Stomach (tissue), 9 donors: ENCODE measurements around the gene CCT6A. TPM values are rescaled to one million over a fixed set of nuclear protein-coding genes. Genes with fewer than 3 reads are reported as not detected.
"Not testable (repeated sequence)": the region's sequence is repeated elsewhere in the genome, so short reads cannot be mapped to it uniquely, and the experiment has no call there.

Experiments used
- DNase-seq, 2 donors: peaks; one replicate each; pipeline versions ENCODE4 v3.0.0 to v3.0.0-alpha.2; 2013 to 2019
- H3K27ac ChIP-seq, 5 donors: fragments of 200-600 bp in 4 of 5; sonication (generic) in 4 of 5; one replicate each; pipeline ENCODE4 v1.5.1; 2013 to 2019; ENCODE audit warnings: mild to moderate bottlenecking in 1 of 5, moderate library complexity in 1 of 5
- H3K27me3 ChIP-seq, 3 donors: fragments of 200-600 bp; sonication (generic); one replicate each; pipeline ENCODE4 v1.5.1; 2017 to 2019; ENCODE audit warnings: mixed run types in 1 of 3
- H3K36me3 ChIP-seq, 4 donors: fragments of 200-600 bp; sonication (generic); 1 replicate in 3 of 4; 2 replicates in 1 of 4; pipeline ENCODE4 v1.5.1; 2016 to 2019
- H3K4me1 ChIP-seq, 4 donors: fragments of 200-600 bp; sonication (generic); one replicate each; pipeline ENCODE4 v1.5.1; 2016 to 2019
- H3K4me3 ChIP-seq, 4 donors: fragments of 200-600 bp; sonication (generic) in 3 of 4; one replicate each; pipeline ENCODE4 v1.5.1; 2016 to 2019; ENCODE audit warnings: mild to moderate bottlenecking in 1 of 4
- H3K9me3 ChIP-seq, 4 donors: fragments of 200-600 bp; sonication (generic); one replicate each; pipeline ENCODE4 v1.5.1; 2016 to 2019
- EP300 ChIP-seq: sonication (generic); formaldehyde crosslinking; IDR thresholded peaks from one replicate; pipeline ENCODE4 v1.6.1; 2017; ENCODE audit warnings: antibody characterized with exemption
- POLR2A ChIP-seq, 4 donors: fragments of 450-650 bp; IDR thresholded peaks; one replicate each; pipeline ENCODE4 v1.6.1; 2016; ENCODE audit warnings: antibody characterized with exemption in 4 of 4, control low read depth in 2 of 4, mild to moderate bottlenecking in 1 of 4, moderate library complexity in 1 of 4
- POLR2AphosphoS5 ChIP-seq, 3 donors: sonication (generic); formaldehyde crosslinking; IDR thresholded peaks; one replicate each; pipeline ENCODE4 v1.6.1; 2016; ENCODE audit warnings: antibody characterized with exemption in 3 of 3
- WGBS, 5 donors: extraction: QIAGEN DNeasy Blood & Tissue Kit in 3 of 5; methylation state at CpG; one replicate each; pipeline versions ENCODE4 v1.1.5 to v1.1.7; 2013 to 2018; 5-methylcytosine and 5-hydroxymethylcytosine counted together
- intact Hi-C: fragments of 100-400 bp; cut with DNase I; formaldehyde crosslinking; loops from one replicate; pipeline ENCODE4 v1.15.1; 2023; ENCODE audit warnings: low total_unique reads
- polyA plus RNA-seq, 3 donors: library from polyadenylated mRNA; stranded (reverse); fragments of 200-250 nt; gene quantifications; one replicate each; pipeline ENCODE4 v1.2.3, GENCODE V29; 2013
- small RNA-seq, 4 donors: library from RNA; depleted of rRNA; stranded (forward); fragments of <200 nt; gene quantifications; one replicate each; pipeline ENCODE3, GENCODE V24; 2016
- total RNA-seq, 5 donors: library from RNA; depleted of rRNA; stranded (reverse); fragments of >200 nt; gene quantifications; one replicate each; pipeline versions ENCODE4 v1.1.0 to v1.2.3, GENCODE V29; 2014 to 2016
- TF ChIP-seq, protein P1 (sequence below), 7 experiments: fragments of 450-650 bp in 4 of 7; fragments of 200-600 bp in 3 of 7; sonication (generic) in 3 of 7; IDR thresholded peaks; one replicate each; pipeline ENCODE4 v1.5.1; 2016 to 2019; ENCODE audit warnings: antibody characterized with exemption in 7 of 7, control low read depth in 2 of 7, mild to moderate bottlenecking in 1 of 7
- donor health status: healthy with polysubstance abuse.
- donor health status: Bipolar disorder and iron deficiency.
- donor health status: healthy.

Gene CCT6A
- total and polyA plus RNA-seq, 8 donors, result 36.8 to 200 (median 102) TPM

DNA sequence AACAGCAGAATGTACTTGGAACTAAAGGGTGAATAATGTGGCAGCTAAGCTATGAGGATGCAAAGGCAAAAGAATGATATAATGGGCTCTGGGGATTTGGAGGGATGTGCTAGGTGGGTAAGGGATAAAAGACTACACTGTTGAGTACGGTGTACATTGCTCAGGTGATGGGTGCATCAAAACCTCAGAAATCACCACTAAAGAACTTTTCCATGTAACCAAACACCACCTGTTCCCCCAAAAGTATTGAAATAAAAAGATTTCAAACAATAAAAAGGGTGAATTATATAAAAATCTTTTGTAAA is 56.3 kb downstream of the CCT6A start:
- TF ChIP-seq, protein P1, sequence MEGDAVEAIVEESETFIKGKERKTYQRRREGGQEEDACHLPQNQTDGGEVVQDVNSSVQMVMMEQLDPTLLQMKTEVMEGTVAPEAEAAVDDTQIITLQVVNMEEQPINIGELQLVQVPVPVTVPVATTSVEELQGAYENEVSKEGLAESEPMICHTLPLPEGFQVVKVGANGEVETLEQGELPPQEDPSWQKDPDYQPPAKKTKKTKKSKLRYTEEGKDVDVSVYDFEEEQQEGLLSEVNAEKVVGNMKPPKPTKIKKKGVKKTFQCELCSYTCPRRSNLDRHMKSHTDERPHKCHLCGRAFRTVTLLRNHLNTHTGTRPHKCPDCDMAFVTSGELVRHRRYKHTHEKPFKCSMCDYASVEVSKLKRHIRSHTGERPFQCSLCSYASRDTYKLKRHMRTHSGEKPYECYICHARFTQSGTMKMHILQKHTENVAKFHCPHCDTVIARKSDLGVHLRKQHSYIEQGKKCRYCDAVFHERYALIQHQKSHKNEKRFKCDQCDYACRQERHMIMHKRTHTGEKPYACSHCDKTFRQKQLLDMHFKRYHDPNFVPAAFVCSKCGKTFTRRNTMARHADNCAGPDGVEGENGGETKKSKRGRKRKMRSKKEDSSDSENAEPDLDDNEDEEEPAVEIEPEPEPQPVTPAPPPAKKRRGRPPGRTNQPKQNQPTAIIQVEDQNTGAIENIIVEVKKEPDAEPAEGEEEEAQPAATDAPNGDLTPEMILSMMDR (IDR thresholded peaks at IDR 0.05), result no peak
- no peak for TF ChIP-seq EP300
- intact Hi-C loops, result no loop called here
- Histone ChIP-seq H3K36me3 (peaks cover 14 to 19% (median 18%) of the 10 kb centered on the region in 4 donors), H3K27ac (no peak overlapping the region), H3K4me3 (no peak overlapping the region), H3K4me1 (peaks cover 10 to 30% (median 21%) of the 10 kb centered on the region in 4 donors), H3K27me3 (no peaks in the 10 kb centered on the region), H3K9me3 (no peaks in the 10 kb centered on the region)
- DNase-seq, result no peak
- WGBS, 5 donors, result 90 to 100% (median 100%) methylated on average over 1 of the region's 1 CpG

DNA sequence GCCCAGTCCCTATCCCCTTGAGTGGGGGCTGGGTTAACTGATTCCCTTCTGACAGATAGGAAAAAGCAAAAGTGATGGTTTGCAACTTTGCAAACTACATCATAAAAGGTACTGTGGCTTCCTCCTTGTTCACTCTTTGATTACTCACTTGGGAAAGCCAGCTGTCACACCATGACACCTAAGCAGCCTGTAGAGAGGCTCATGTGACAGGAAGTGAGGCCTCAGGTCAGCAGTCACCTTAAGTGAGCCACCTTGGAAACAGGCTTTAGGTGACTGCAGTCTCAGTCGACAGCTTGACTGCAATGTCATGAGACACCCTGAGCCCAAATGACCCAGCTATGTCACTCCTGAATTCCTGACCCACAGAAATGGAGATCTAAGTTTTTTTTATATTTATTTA is 59.0 kb downstream of the CCT6A start:
- peaks cover under 1 to 14% (median 5%) of the 10 kb centered on the region in 4 donors for H3K4me1 ChIP-seq
- H3K4me3 ChIP-seq, result no peak overlapping the region
- no peaks in the 10 kb centered on the region for H3K36me3 ChIP-seq
- TF ChIP-seq EP300 (no peak), POLR2A (IDR thresholded peaks at IDR 0.05) (no peak), POLR2AphosphoS5 (IDR thresholded peaks at IDR 0.05) (no peak)
- TF ChIP-seq, protein P1 (IDR thresholded peaks at IDR 0.05), result no peak
- no peak for DNase-seq
- no peaks in the 10 kb centered on the region for H3K9me3 ChIP-seq
- peaks cover 0 to 7% (median 0%) of the 10 kb centered on the region in 3 donors for H3K27me3 ChIP-seq
- H3K27ac ChIP-seq, result no peak overlapping the region
- intact Hi-C loops, result no loop called here
- 78 to 94% (median 83%) methylated on average over 1 of the region's 1 CpG for WGBS, 5 donors

DNA sequence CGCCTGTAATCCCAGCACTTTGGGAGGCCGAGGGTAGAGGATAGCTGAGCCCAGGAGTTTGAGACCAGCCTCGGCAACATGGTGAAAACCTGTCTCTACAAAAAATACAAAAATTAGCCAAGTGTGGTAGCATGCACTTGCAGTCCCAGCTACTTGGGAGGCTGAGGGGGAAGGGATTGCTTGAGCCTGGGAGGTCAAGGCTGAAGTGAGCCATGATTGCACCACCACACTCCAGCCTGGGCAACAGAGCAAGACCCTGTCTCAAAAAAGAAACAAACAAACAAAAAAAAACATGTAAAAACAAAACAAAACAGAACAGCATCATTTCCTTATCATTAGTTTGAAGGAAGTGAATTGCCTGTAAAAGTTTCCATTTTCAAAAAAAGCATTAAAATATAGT is 60.7 kb downstream of the CCT6A start:
- Histone ChIP-seq H3K27me3 (peaks cover 0 to 23% (median 10%) of the 10 kb centered on the region in 3 donors), H3K4me1 (peaks cover 5 to 17% (median 9%) of the 10 kb centered on the region in 4 donors)
- H3K36me3 ChIP-seq, intact Hi-C loops, H3K27ac ChIP-seq, DNase-seq, H3K4me3 ChIP-seq, H3K9me3 ChIP-seq: not testable (repeated sequence)
- 71 to 98% (median 97%) methylated on average over 3 of the region's 3 CpGs for WGBS, 5 donors

Small RNAs within 50 kb of the gene (small RNA-seq; reads per million reads assigned to genes)
- 0 reads per million in 4 donors for gene SNORA15
- 0 to 0.92 (median 0) reads per million in 4 donors for gene SNORA22B

Other genes with a start within 250 kb of the CCT6A start
- gene SEPTIN14, start 189.0 kb upstream of the CCT6A start, total RNA-seq, result not detected
- not detected for gene SEPTIN14, start 189.0 kb upstream of the CCT6A start, polyA plus RNA-seq
- 10 to 100 TPM in 3 of 5 donors, 1 to 10 TPM in 2; 2.9 to 18.3 (median 10.5) TPM for gene ZNF713, start 164.3 kb upstream of the CCT6A start, total RNA-seq
- gene ZNF713, start 164.3 kb upstream of the CCT6A start, polyA plus RNA-seq, result 1 to 10 TPM in 1 of 3 donors, under 1 TPM in 2; 0.61 to 1.5 (median 0.70) TPM
- gene MRPS17, start 99.9 kb upstream of the CCT6A start, total RNA-seq, result 10 to 100 TPM in 1 of 5 donors, 1 to 10 TPM in 2, not detected in 2; 1.0 to 10.3 (median 2.3) TPM
- 10 to 100 TPM; 11.0 to 15.0 (median 14.5) TPM for gene MRPS17, start 99.9 kb upstream of the CCT6A start, polyA plus RNA-seq
- 100 to 1,000 TPM in 1 of 5 donors, 10 to 100 TPM in 4; 38.8 to 133 (median 63.4) TPM for gene NIPSNAP2, start 87.2 kb upstream of the CCT6A start, total RNA-seq
- gene NIPSNAP2, start 87.2 kb upstream of the CCT6A start, polyA plus RNA-seq, result 10 to 100 TPM; 35.6 to 70.7 (median 57.0) TPM
- 10 to 100 TPM in 1 of 5 donors, 1 to 10 TPM in 3, under 1 TPM in 1; 0.45 to 53.1 (median 3.8) TPM for gene PSPH, start 321 bp upstream of the CCT6A start, total RNA-seq
- gene PSPH, start 321 bp upstream of the CCT6A start, polyA plus RNA-seq, result 10 to 100 TPM in 1 of 3 donors, 1 to 10 TPM in 2; 5.5 to 10.6 (median 7.3) TPM
- 100 to 1,000 TPM in 4 of 5 donors, 10 to 100 TPM in 1; 88.9 to 339 (median 120) TPM for gene SUMF2, start 12.5 kb downstream of the CCT6A start, total RNA-seq
- 10 to 100 TPM; 40.8 to 71.5 (median 68.2) TPM for gene SUMF2, start 12.5 kb downstream of the CCT6A start, polyA plus RNA-seq
- 10 to 100 TPM in 2 of 5 donors, 1 to 10 TPM in 1, not detected in 2; 1.5 to 39.3 (median 11.1) TPM for gene PHKG1, start 41.2 kb downstream of the CCT6A start, total RNA-seq
- 1 to 10 TPM in 1 of 3 donors, under 1 TPM in 1, not detected in 1; 0.31 to 1.0 TPM for gene PHKG1, start 41.2 kb downstream of the CCT6A start, polyA plus RNA-seq
- gene CHCHD2, start 54.7 kb downstream of the CCT6A start, total RNA-seq, result 100 to 1,000 TPM in 3 of 5 donors, 10 to 100 TPM in 2; 43.7 to 232 (median 149) TPM
- gene CHCHD2, start 54.7 kb downstream of the CCT6A start, polyA plus RNA-seq, result 100 to 1,000 TPM; 455 to 710 (median 659) TPM
- gene NUPR2, start 64.7 kb downstream of the CCT6A start, total RNA-seq, result 10 to 100 TPM in 1 of 5 donors, 1 to 10 TPM in 1, not detected in 3; 9.5 to 21.9 TPM
- 10 to 100 TPM in 2 of 3 donors, 1 to 10 TPM in 1; 9.8 to 10.7 (median 10.1) TPM for gene NUPR2, start 64.7 kb downstream of the CCT6A start, polyA plus RNA-seq